NCI-H1048 (cell line): ENCODE data around the gene IFNL3.
"Not testable (repeated sequence)": the region's sequence is repeated elsewhere in the genome, so short reads cannot be mapped to it uniquely, and the experiment has no call there.

ENCODE experiments used
- DNase-seq: peaks from one replicate; lab custom pipeline; 2025; lab: John Stamatoyannopoulos, UW

The IFNL3 gene

GRCh38 chr19:39253374-39254149, 8.8 kb upstream of the IFNL3 start:
- no peak for DNase-seq

- no peak for DNase-seq
These were observed 7.7 kb upstream of the IFNL3 start for GRCh38 chr19:39252458-39252857.

- no peak for DNase-seq
These were observed 7.0 kb upstream of the IFNL3 start for GRCh38 chr19:39251846-39252245.

GRCh38 chr19:39251081-39251480, 6.3 kb upstream of the IFNL3 start:
- no peak for DNase-seq

GRCh38 chr19:39248806-39249205, 4.0 kb upstream of the IFNL3 start, which contains the start of gene IFNL4:
IFNL4 (minus strand) TSS chr19:39248856.
- no peak for DNase-seq

- DNase-seq: no peak
These were observed 3.2 kb upstream of the IFNL3 start for GRCh38 chr19:39247701-39248664.

- no peak for DNase-seq
These were observed 2.3 kb upstream of the IFNL3 start for GRCh38 chr19:39246951-39247669.

GRCh38 chr19:39245166-39245565, 360 bp upstream of the IFNL3 start:
- DNase-seq: not testable (repeated sequence)

- not testable (repeated sequence) for DNase-seq
These were observed 1.1 kb downstream of the IFNL3 start for GRCh38 chr19:39243741-39244140.

GRCh38 chr19:39240421-39240820, 4.4 kb downstream of the IFNL3 start:
- no peak for DNase-seq

GRCh38 chr19:39238944-39239343, 5.9 kb downstream of the IFNL3 start:
- no peak for DNase-seq

GRCh38 chr19:39238209-39238608, 6.6 kb downstream of the IFNL3 start:
- no peak for DNase-seq

- DNase-seq: no peak
These were observed 7.3 kb downstream of the IFNL3 start for GRCh38 chr19:39237200-39238184.

GRCh38 chr19:39236527-39236926, 8.3 kb downstream of the IFNL3 start:
- no peak for DNase-seq

GRCh38 chr19:39232708-39233107, 12.1 kb downstream of the IFNL3 start:
- DNase-seq: no peak

- DNase-seq: no peak
These were observed 14.6 kb downstream of the IFNL3 start for GRCh38 chr19:39230096-39230764.

- DNase-seq: no peak
These were observed 19.9 kb downstream of the IFNL3 start for GRCh38 chr19:39224910-39225309.

GRCh38 chr19:39223703-39224279, 21.0 kb downstream of the IFNL3 start:
- DNase-seq: no peak

GRCh38 chr19:39219108-39219507, 25.7 kb downstream of the IFNL3 start:
- not testable (repeated sequence) for DNase-seq
